ENCODE measurements around the gene CLIC4. TPM values are rescaled to one million over a fixed set of nuclear protein-coding genes. Genes with fewer than 3 reads are reported as not detected.

The CLIC4 gene
- total and polyA plus RNA-seq, 2 experiments from 2014 or later = 92.5 to 308 TPM

GRCh38 chr1:24803987-24804530 is 58.8 kb downstream of the CLIC4 start:
- peaks cover 36% of the 10 kb centered on the region for H3K36me3 Mint-ChIP-seq (ENCODE audit: low read depth)
- Histone ChIP-seq H3K27me3 (ENCODE audit: insufficient read depth) (no peaks in the 10 kb centered on the region), H3K9me2 (ENCODE audit: insufficient read depth) (no peaks in the 10 kb centered on the region), H3K4me1 (ENCODE audit: insufficient read depth) (peaks cover 8% of the 10 kb centered on the region; the same call in 1 of the 2 replicates), H3K4me3 (no peak overlapping the region), H2AFZ (no peak overlapping the region), H3F3A (replicated peaks; ENCODE audit: low read depth) (no peaks in the 10 kb centered on the region), H3K27ac (ENCODE audit: low read depth) (no peak overlapping the region), H3K79me2 (replicated peaks; ENCODE audit: insufficient read depth) (peaks cover 79% of the 10 kb centered on the region), H3K36me3 (ENCODE audit: insufficient read depth) (no peaks in the 10 kb centered on the region; the same call in 1 of the 2 replicates), H4K20me1 (replicated peaks; ENCODE audit: insufficient read depth) (peaks cover 17% of the 10 kb centered on the region; the same call in 1 of the 2 replicates), H3K4me2 (no peak overlapping the region)
- DNase-seq (ENCODE audit: low spot score) (no peak), ATAC-seq (no peak)
- no peaks in the 10 kb centered on the region for H3K9me3 Mint-ChIP-seq
- no peak overlapping the region for H3K4me3 Mint-ChIP-seq
- TF ChIP-seq ETS1 (IDR thresholded peaks at IDR 0.05) (no peak), ZNF462 (CRISPR knock-in tag; IDR thresholded peaks at IDR 0.05) (no peak), CREB1 (CRISPR knock-in tag; IDR thresholded peaks at IDR 0.05; ENCODE audit: low read depth) (no peak), ZNF331 (CRISPR knock-in tag; IDR thresholded peaks at IDR 0.05; ENCODE audit: low read depth) (no peak), ZNF114 (CRISPR knock-in tag; IDR thresholded peaks at IDR 0.05) (no peak), CTCF (conservative IDR thresholded peaks at IDR 0.05; ENCODE audit: low read depth in 2 of 2) (no peak), REST (IDR thresholded peaks at IDR 0.05; ENCODE audit: unreplicated experiment) (no peak)
- peaks cover 3% of the 10 kb centered on the region for H3K27me3 Mint-ChIP-seq (ENCODE audit: insufficient read depth, low read depth, poor library complexity)
- H3K27ac Mint-ChIP-seq = peak overlapping the region; percentile 3; the same call in 1 of the 2 replicates
- H3K4me1 Mint-ChIP-seq = peaks cover 7% of the 10 kb centered on the region; the same call in 2 of the 3 replicates

All from GM23338 (cell line).